ENCODE results near the gene MAN1C1. TPM values are rescaled to one million over a fixed set of nuclear protein-coding genes. Genes with fewer than 3 reads are reported as not detected.

MAN1C1 gene
- total and polyA plus RNA-seq, 9 of the 15 experiments (the other 6 are each of a cell fraction or from before 2014, with no cell fraction given), result 0.04 to 0.44 (median 0.10) TPM; not detected in 3

DNA sequence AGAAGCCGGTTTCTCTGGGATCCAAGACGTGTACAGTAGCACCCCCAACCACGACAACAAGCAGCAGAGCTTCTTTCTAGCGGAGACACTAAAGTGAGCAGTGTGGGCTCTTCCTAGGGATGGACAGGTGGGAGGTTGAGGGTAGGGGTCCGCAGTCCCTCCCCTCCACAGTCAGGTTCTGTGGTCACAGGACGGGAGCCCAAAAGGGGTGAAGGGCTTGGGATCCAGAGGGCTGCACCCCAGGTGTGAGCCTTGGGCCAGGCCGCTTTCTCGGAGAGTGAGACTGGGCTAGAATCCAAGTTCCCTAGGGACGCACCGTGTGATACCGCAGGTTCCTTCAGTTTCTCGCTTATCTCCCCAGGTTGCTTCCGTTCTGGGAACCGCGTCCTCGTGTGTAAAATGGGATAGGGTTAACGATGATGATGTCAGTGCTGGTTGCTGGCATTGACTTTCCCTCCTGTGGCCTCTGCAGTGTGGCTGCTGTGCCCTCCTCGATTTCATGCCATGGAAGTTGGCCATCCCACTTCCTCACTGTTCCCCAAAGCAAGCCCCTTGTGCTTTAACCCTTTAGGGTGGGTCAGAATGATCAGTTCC lies 166.1 kb downstream of the MAN1C1 start:
- POLR2A ChIA-PET, result interaction anchor here (0.6 to 1.5 kb wide), 5 partner anchors 11 to 376 kb away, joined by 3 to 6 read pairs (median 4); no protein-coding TSS in a partner anchor
- no peak for TF ChIP-seq PHTF2 (CRISPR knock-in tag; IDR thresholded peaks at IDR 0.05)
- TF ChIP-seq HMGN3 (IDR thresholded peaks at IDR 0.05; ENCODE audit: borderline replicate concordance, extremely low read depth, insufficient read length, low read depth, low read length), result no peak
- no peak for TF ChIP-seq RBM15 (IDR thresholded peaks at IDR 0.05; ENCODE audit: insufficient read depth, low read length)
- peak; percentile 15; the same call in 1 of the 2 replicates for TF ChIP-seq ZNF143 (CRISPR knock-in tag; IDR thresholded peaks at IDR 0.05)
- TF ChIP-seq, protein P1, sequence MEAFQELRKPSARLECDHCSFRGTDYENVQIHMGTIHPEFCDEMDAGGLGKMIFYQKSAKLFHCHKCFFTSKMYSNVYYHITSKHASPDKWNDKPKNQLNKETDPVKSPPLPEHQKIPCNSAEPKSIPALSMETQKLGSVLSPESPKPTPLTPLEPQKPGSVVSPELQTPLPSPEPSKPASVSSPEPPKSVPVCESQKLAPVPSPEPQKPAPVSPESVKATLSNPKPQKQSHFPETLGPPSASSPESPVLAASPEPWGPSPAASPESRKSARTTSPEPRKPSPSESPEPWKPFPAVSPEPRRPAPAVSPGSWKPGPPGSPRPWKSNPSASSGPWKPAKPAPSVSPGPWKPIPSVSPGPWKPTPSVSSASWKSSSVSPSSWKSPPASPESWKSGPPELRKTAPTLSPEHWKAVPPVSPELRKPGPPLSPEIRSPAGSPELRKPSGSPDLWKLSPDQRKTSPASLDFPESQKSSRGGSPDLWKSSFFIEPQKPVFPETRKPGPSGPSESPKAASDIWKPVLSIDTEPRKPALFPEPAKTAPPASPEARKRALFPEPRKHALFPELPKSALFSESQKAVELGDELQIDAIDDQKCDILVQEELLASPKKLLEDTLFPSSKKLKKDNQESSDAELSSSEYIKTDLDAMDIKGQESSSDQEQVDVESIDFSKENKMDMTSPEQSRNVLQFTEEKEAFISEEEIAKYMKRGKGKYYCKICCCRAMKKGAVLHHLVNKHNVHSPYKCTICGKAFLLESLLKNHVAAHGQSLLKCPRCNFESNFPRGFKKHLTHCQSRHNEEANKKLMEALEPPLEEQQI (IDR thresholded peaks at IDR 0.05), result no peak
- TF ChIP-seq, protein P2, sequence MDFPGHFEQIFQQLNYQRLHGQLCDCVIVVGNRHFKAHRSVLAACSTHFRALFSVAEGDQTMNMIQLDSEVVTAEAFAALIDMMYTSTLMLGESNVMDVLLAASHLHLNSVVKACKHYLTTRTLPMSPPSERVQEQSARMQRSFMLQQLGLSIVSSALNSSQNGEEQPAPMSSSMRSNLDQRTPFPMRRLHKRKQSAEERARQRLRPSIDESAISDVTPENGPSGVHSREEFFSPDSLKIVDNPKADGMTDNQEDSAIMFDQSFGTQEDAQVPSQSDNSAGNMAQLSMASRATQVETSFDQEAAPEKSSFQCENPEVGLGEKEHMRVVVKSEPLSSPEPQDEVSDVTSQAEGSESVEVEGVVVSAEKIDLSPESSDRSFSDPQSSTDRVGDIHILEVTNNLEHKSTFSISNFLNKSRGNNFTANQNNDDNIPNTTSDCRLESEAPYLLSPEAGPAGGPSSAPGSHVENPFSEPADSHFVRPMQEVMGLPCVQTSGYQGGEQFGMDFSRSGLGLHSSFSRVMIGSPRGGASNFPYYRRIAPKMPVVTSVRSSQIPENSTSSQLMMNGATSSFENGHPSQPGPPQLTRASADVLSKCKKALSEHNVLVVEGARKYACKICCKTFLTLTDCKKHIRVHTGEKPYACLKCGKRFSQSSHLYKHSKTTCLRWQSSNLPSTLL (IDR thresholded peaks at IDR 0.05), result no peak
- TF ChIP-seq ZFP30 (CRISPR knock-in tag; IDR thresholded peaks at IDR 0.05; ENCODE audit: borderline replicate concordance), result no peak
- TF ChIP-seq GATAD2A (IDR thresholded peaks at IDR 0.05), result peak; percentile 45
- no peak for TF ChIP-seq THRB (CRISPR knock-in tag; conservative IDR thresholded peaks at IDR 0.05)
- TF ChIP-seq PRPF4 (IDR thresholded peaks at IDR 0.05; ENCODE audit: insufficient read depth, low read depth, low read length, poor library complexity, severe bottlenecking), result no peak
- TF ChIP-seq KLF6 (CRISPR knock-in tag; IDR thresholded peaks at IDR 0.05; ENCODE audit: borderline replicate concordance), result no peak
- no peak for TF ChIP-seq CSDE1 (IDR thresholded peaks at IDR 0.05)
- TF ChIP-seq ATF4 (CRISPR knock-in tag; IDR thresholded peaks at IDR 0.05), result no peak
- TF ChIP-seq MTA3 (IDR thresholded peaks at IDR 0.05; ENCODE audit: borderline replicate concordance), result peak; percentile 89; the same call in 1 of the 2 replicates
- no peak for TF ChIP-seq SREBF1 (IDR thresholded peaks at IDR 0.05; ENCODE audit: borderline replicate concordance, low read depth, low read length)

More for the DNA sequence above, 166.1 kb downstream of the MAN1C1 start:
- intact Hi-C loops (cut with micrococcal nuclease), result no loop called here
- FAIRE-seq (peak; percentile 87), DNase-seq (ENCODE audit: extremely low read depth in 1 of 4, low spot score in 3 of 4) (peak; percentile 81 to 88 (median 88)), ATAC-seq (peak; percentile 71)
- H3K36me3 ChIP-seq (ENCODE audit: control insufficient read depth, insufficient read depth, low read length), result no peaks in the 10 kb centered on the region
- in situ Hi-C loops (cut with MboI), result no loop called here
- H4K20me1 ChIP-seq (replicated peaks; ENCODE audit: control insufficient read depth, insufficient read depth, low read length), result 0 out of 2 replicates have a peak, but pooled peaks cover 5% of the 10 kb centered on the region
- no peaks in the 10 kb centered on the region for H3K9me3 ChIP-seq (replicated peaks; ENCODE audit: control insufficient read depth, insufficient read depth, low read depth, low read length)
- H3K9me1 ChIP-seq (ENCODE audit: control insufficient read depth, insufficient read depth, low read length), result peaks cover 3% of the 10 kb centered on the region
- peaks cover 33 to 44% of the 10 kb centered on the region in 2 experiments for H3K4me1 ChIP-seq (replicated peaks in 1 of 2; ENCODE audit: control insufficient read depth in 2 of 2, insufficient read depth in 2 of 2, low read length in 2 of 2)
- WGBS (ENCODE audit: insufficient coverage, low coverage, missing lambda C conversion rate), result 9% methylated on average over 18 of the region's 18 CpGs
- no peaks in the 10 kb centered on the region for H3K79me2 ChIP-seq (ENCODE audit: control insufficient read depth, insufficient read depth, low read length)
- H3K4me3 ChIP-seq, result no peak overlapping the region
- H3K4me2 ChIP-seq (ENCODE audit: insufficient read depth, low read length), result peak overlapping the region; percentile 36; the same call in 1 of the 2 replicates
- CTCF ChIA-PET (ENCODE audit: low intra/inter-chr PET ratio), result no interaction called here
- H2AFZ ChIP-seq (ENCODE audit: low read depth, low read length), result peak overlapping the region; percentile 27
- BruUV-seq (replicated peaks), result no TSS peak
- peak overlapping the region; percentile 17; the same call in 1 of the 3 replicates for H3K27ac ChIP-seq (ENCODE audit: extremely low read depth, low read depth, low read length)
- peaks cover 0 to 7% of the 10 kb centered on the region in 2 experiments; a peak in 4 of 5 replicates for H3K27me3 ChIP-seq (ENCODE audit: control insufficient read depth in 2 of 2, insufficient read depth in 2 of 2, low read length in 2 of 2)
- peak overlapping the region in 1 of 2 experiments; percentile 61; a peak in 1 of 4 replicates for H3K9ac ChIP-seq (ENCODE audit: insufficient read depth in 1 of 2, low read depth in 2 of 2, low read length in 2 of 2)
